ENCODE results near the gene ALOX5AP. TPM values are rescaled to one million over a fixed set of nuclear protein-coding genes. Genes with fewer than 3 reads are reported as not detected.

The ALOX5AP gene
- total and polyA plus RNA-seq, 10 of the 15 experiments (the other 5 are each of a cell fraction or from before 2014, with no cell fraction given): 45.9 to 426 (median 109) TPM

- no peak for TF ChIP-seq SRF (IDR thresholded peaks at IDR 0.05; ENCODE audit: low read depth in 2 of 2, low read length in 2 of 2)
- no peak for TF ChIP-seq MXI1 (IDR thresholded peaks at IDR 0.05; ENCODE audit: low read depth, low read length)
- TF ChIP-seq RFX5 (IDR thresholded peaks at IDR 0.05; ENCODE audit: low read depth, low read length): no peak
These were observed 24.9 kb upstream of the ALOX5AP start (continued) for GRCh38 chr13:30710442-30710841.

GRCh38 chr13:30711375-30711774, 24.0 kb upstream of the ALOX5AP start:
- ChIA-PET POLR2A (interaction anchor here (0.5 kb wide), 1 partner anchor 28 kb away, joined by 4 read pairs; no protein-coding TSS in a partner anchor), CTCF (no interaction called here), RAD21 (ENCODE audit: unreplicated experiment) (no interaction called here), SMC1A (ENCODE audit: uncharacterized antibody, unreplicated experiment) (no interaction called here)
- H4K20me1 ChIP-seq (ENCODE audit: control insufficient read depth, insufficient read depth): no peaks in the 10 kb centered on the region
- intact Hi-C loops (cut with micrococcal nuclease; ENCODE audit: unreplicated experiment) (no loop called here), in situ Hi-C loops (cut with MboI) (no loop called here)
- H3K27ac ChIP-seq (ENCODE audit: control insufficient read depth, insufficient read depth): no peak overlapping the region
- H3K4me3 ChIP-seq: no peak overlapping the region
- H3K79me2 ChIP-seq (ENCODE audit: control insufficient read depth, insufficient read depth, low read length): no peaks in the 10 kb centered on the region
- no peaks in the 10 kb centered on the region for H3K9me3 ChIP-seq (replicated peaks; ENCODE audit: control insufficient read depth, insufficient read depth, low read length)
- no peak overlapping the region for H2AFZ ChIP-seq (ENCODE audit: control insufficient read depth, low read depth, low read length)
- no peaks in the 10 kb centered on the region for H3K4me1 ChIP-seq (ENCODE audit: control insufficient read depth, insufficient read depth, low read length)
- no TSS peak for BruUV-seq (replicated peaks)
- DNase-seq (ENCODE audit: low read depth, low spot score) (no peak), FAIRE-seq (no peak), ATAC-seq (no peak)
- 24% methylated on average over 4 of the region's 4 CpGs for WGBS (ENCODE audit: insufficient coverage, insufficient replicate concordance, low lambda C conversion rate, missing lambda C conversion rate)
- no peaks in the 10 kb centered on the region for H3K27me3 ChIP-seq (replicated peaks in 1 of 2; ENCODE audit: control insufficient read depth in 2 of 2, insufficient read depth in 2 of 2, low read length in 1 of 2)
- no peaks in the 10 kb centered on the region for H3K36me3 ChIP-seq (ENCODE audit: control insufficient read depth in 2 of 2, insufficient read depth in 2 of 2, low read length in 1 of 2)
- TF ChIP-seq SMARCA5 (IDR thresholded peaks at IDR 0.05): no peak
- TF ChIP-seq JUNB (IDR thresholded peaks at IDR 0.05): no peak
- no peak for TF ChIP-seq TBL1XR1 (IDR thresholded peaks at IDR 0.05; ENCODE audit: low read depth, low read length)
- no peak for TF ChIP-seq SP1 (IDR thresholded peaks at IDR 0.05; ENCODE audit: low read depth, low read length)
- no peak for TF ChIP-seq SMAD1 (IDR thresholded peaks at IDR 0.05; ENCODE audit: low read depth, partially characterized antibody)
- TF ChIP-seq EED (IDR thresholded peaks at IDR 0.05; ENCODE audit: low read depth): no peak
- TF ChIP-seq PAX8 (IDR thresholded peaks at IDR 0.05): no peak
- TF ChIP-seq CHD2 (IDR thresholded peaks at IDR 0.05; ENCODE audit: borderline replicate concordance, low read depth, low read length): no peak
- no peak for TF ChIP-seq NFXL1 (IDR thresholded peaks at IDR 0.05; ENCODE audit: borderline replicate concordance)
- no peak overlapping the region for H3K4me2 ChIP-seq (ENCODE audit: control insufficient read depth, insufficient read depth)
- H3K9ac ChIP-seq (ENCODE audit: control insufficient read depth, insufficient read depth, low read length): no peak overlapping the region

Data from GM12878 (cell line).